Ectodermal cell (in vitro differentiated cells): Measurements from ENCODE around the gene PTN.
A peak's percentile ranks its signal among the peaks of the same experiment; 100 is the strongest.

ENCODE experiments used
- H3K27ac ChIP-seq: 2 replicates; pipeline ENCODE4 v1.7.0; 2013; ENCODE audit warnings: mild to moderate bottlenecking, low read depth, low read length; ENCODE audit not compliant: insufficient read depth, poor library complexity, severe bottlenecking
- H3K27me3 ChIP-seq: 2 replicates; pipeline ENCODE4 v1.7.0; 2013; ENCODE audit warnings: mild to moderate bottlenecking, low read length; ENCODE audit not compliant: insufficient read depth, control insufficient read depth, poor library complexity, severe bottlenecking
- H3K36me3 ChIP-seq: one replicate; pipeline ENCODE4 v1.7.0; 2013; ENCODE audit warnings: low read length; ENCODE audit not compliant: control insufficient read depth, insufficient read depth
- H3K4me1 ChIP-seq: one replicate; pipeline ENCODE4 v1.7.0; 2013; ENCODE audit warnings: low read length; ENCODE audit not compliant: control insufficient read depth, insufficient read depth
- H3K4me3 ChIP-seq: 2 replicates; pipeline ENCODE4 v1.7.0; 2013; ENCODE audit warnings: low read depth, low read length, control low read depth; ENCODE audit not compliant: insufficient read depth
- H3K9me3 ChIP-seq: 2 replicates; pipeline ENCODE4 v1.7.0; 2013; ENCODE audit warnings: mild to moderate bottlenecking, low read length, moderate library complexity; ENCODE audit not compliant: control insufficient read depth
- WGBS, 2 experiments: methylation state at CpG; one replicate each; pipeline ENCODE4 v1.1.7; 2013; ENCODE audit warnings: missing lambda C conversion rate in 2 of 2; 5-methylcytosine and 5-hydroxymethylcytosine counted together

The PTN gene

GRCh38 chr7:137354961-137355360, 11.4 kb upstream of the PTN start:
- H3K27ac ChIP-seq = no peak overlapping the region
- no peaks in the 10 kb centered on the region for H3K27me3 ChIP-seq
- no peaks in the 10 kb centered on the region for H3K36me3 ChIP-seq
- no peak overlapping the region for H3K4me3 ChIP-seq
- H3K9me3 ChIP-seq = peaks cover 5% of the 10 kb centered on the region
- no peaks in the 10 kb centered on the region for H3K4me1 ChIP-seq

GRCh38 chr7:137354396-137354795, 10.9 kb upstream of the PTN start:
- Histone ChIP-seq H3K4me3 (no peak overlapping the region), H3K4me1 (no peaks in the 10 kb centered on the region), H3K9me3 (peaks cover 5% of the 10 kb centered on the region), H3K36me3 (no peaks in the 10 kb centered on the region), H3K27ac (no peak overlapping the region), H3K27me3 (no peaks in the 10 kb centered on the region)
- WGBS, 2 experiments = 84% methylated on average over 5 of the region's 5 CpGs

- H3K9me3 ChIP-seq = no peaks in the 10 kb centered on the region
- no peaks in the 10 kb centered on the region for H3K36me3 ChIP-seq
- 78 to 89% methylated on average over 2 of the region's 2 CpGs for WGBS, 2 experiments
- no peaks in the 10 kb centered on the region for H3K27me3 ChIP-seq
- H3K4me3 ChIP-seq = no peak overlapping the region
- no peak overlapping the region for H3K27ac ChIP-seq
- H3K4me1 ChIP-seq = no peaks in the 10 kb centered on the region
Observed at GRCh38 chr7:137351941-137352340, 8.4 kb upstream of the PTN start.

GRCh38 chr7:137345799-137346449, 2.4 kb upstream of the PTN start:
- H3K4me3 ChIP-seq = no peak overlapping the region
- peaks cover 4% of the 10 kb centered on the region for H3K4me1 ChIP-seq
- no peaks in the 10 kb centered on the region for H3K36me3 ChIP-seq
- no peaks in the 10 kb centered on the region for H3K27me3 ChIP-seq
- H3K27ac ChIP-seq = no peak overlapping the region
- H3K9me3 ChIP-seq = no peaks in the 10 kb centered on the region
- 83 to 87% methylated on average over 5 of the region's 6 CpGs for WGBS, 2 experiments

- H3K9me3 ChIP-seq = no peaks in the 10 kb centered on the region
- peak overlapping the region; percentile 70 for H3K27ac ChIP-seq
- H3K4me3 ChIP-seq = peak overlapping the region; percentile 66
- WGBS, 2 experiments = 4% methylated on average over 5 of the region's 5 CpGs
- no peaks in the 10 kb centered on the region for H3K27me3 ChIP-seq
- H3K36me3 ChIP-seq = peaks cover 1% of the 10 kb centered on the region
- peaks cover 4% of the 10 kb centered on the region for H3K4me1 ChIP-seq
Observed at GRCh38 chr7:137342828-137343261, 688 bp downstream of the PTN start.

GRCh38 chr7:137342265-137342664, 1.3 kb downstream of the PTN start:
- WGBS, 2 experiments = 44 to 54% methylated on average over 3 of the region's 3 CpGs
- H3K27me3 ChIP-seq = no peaks in the 10 kb centered on the region
- no peak overlapping the region for H3K27ac ChIP-seq
- H3K36me3 ChIP-seq = peaks cover 3% of the 10 kb centered on the region
- peaks cover 4% of the 10 kb centered on the region for H3K4me1 ChIP-seq
- H3K4me3 ChIP-seq = peak overlapping the region; percentile 66
- H3K9me3 ChIP-seq = no peaks in the 10 kb centered on the region

- H3K4me1 ChIP-seq = peaks cover 4% of the 10 kb centered on the region
- 77 to 86% methylated on average over 2 of the region's 2 CpGs for WGBS, 2 experiments
- H3K27ac ChIP-seq = no peak overlapping the region
- no peak overlapping the region for H3K4me3 ChIP-seq
- H3K27me3 ChIP-seq = no peaks in the 10 kb centered on the region
- H3K36me3 ChIP-seq = peaks cover 14% of the 10 kb centered on the region
- no peaks in the 10 kb centered on the region for H3K9me3 ChIP-seq
Observed at GRCh38 chr7:137337902-137338301, 5.6 kb downstream of the PTN start.

GRCh38 chr7:137335814-137336213, 7.7 kb downstream of the PTN start:
- Histone ChIP-seq H3K36me3 (peaks cover 14% of the 10 kb centered on the region), H3K27me3 (no peaks in the 10 kb centered on the region), H3K4me1 (peaks cover 11% of the 10 kb centered on the region), H3K9me3 (no peaks in the 10 kb centered on the region), H3K27ac (no peak overlapping the region), H3K4me3 (no peak overlapping the region)
- WGBS, 2 experiments = 90 to 97% methylated on average over 4 of the region's 4 CpGs

GRCh38 chr7:137331378-137331777, 12.2 kb downstream of the PTN start:
- Histone ChIP-seq H3K4me1 (peaks cover 15% of the 10 kb centered on the region), H3K36me3 (peaks cover 7% of the 10 kb centered on the region), H3K4me3 (no peak overlapping the region), H3K27ac (no peak overlapping the region), H3K27me3 (no peaks in the 10 kb centered on the region), H3K9me3 (no peaks in the 10 kb centered on the region)
- 75 to 79% methylated on average over 8 of the region's 8 CpGs for WGBS, 2 experiments

GRCh38 chr7:137329411-137329810, 14.1 kb downstream of the PTN start:
- H3K27me3 ChIP-seq = no peaks in the 10 kb centered on the region
- H3K4me1 ChIP-seq = peaks cover 19% of the 10 kb centered on the region
- 89 to 97% methylated on average over 1 of the region's 1 CpG for WGBS, 2 experiments
- no peak overlapping the region for H3K4me3 ChIP-seq
- no peaks in the 10 kb centered on the region for H3K36me3 ChIP-seq
- no peaks in the 10 kb centered on the region for H3K9me3 ChIP-seq
- no peak overlapping the region for H3K27ac ChIP-seq
